GM12873 (cell line): Measurements from ENCODE around the gene SCMH1.

Experiments used
- TF ChIP-seq, protein P1 (sequence below): IDR thresholded peaks from 2 replicates; pipeline ENCODE4 v1.5.1; 2012; ENCODE audit warnings: low read depth, mild to moderate bottlenecking, moderate library complexity, low read length, control low read depth; ENCODE audit not compliant: insufficient read depth; ENCODE audit errors: missing control alignments

The SCMH1 gene

DNA sequence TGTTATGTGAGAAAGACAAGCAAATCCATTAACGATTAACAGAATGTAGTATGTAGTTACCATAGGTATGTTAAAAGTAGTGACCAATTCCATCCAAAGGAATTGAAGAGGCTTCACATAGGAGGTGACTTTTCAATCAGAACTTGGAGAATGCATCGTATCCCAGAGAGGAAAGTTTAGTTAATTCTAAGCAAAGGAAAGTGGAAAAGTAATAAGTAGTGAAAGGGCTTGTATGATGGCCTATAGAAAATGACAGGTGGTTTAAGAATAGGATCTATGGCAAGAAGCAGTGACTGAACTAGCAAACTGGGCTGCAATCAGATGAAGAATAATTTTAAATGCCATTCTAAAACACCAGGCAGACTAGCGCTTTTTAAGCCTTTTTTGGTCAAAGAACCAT is 16.6 kb downstream of the SCMH1 start:
- TF ChIP-seq, protein P1, sequence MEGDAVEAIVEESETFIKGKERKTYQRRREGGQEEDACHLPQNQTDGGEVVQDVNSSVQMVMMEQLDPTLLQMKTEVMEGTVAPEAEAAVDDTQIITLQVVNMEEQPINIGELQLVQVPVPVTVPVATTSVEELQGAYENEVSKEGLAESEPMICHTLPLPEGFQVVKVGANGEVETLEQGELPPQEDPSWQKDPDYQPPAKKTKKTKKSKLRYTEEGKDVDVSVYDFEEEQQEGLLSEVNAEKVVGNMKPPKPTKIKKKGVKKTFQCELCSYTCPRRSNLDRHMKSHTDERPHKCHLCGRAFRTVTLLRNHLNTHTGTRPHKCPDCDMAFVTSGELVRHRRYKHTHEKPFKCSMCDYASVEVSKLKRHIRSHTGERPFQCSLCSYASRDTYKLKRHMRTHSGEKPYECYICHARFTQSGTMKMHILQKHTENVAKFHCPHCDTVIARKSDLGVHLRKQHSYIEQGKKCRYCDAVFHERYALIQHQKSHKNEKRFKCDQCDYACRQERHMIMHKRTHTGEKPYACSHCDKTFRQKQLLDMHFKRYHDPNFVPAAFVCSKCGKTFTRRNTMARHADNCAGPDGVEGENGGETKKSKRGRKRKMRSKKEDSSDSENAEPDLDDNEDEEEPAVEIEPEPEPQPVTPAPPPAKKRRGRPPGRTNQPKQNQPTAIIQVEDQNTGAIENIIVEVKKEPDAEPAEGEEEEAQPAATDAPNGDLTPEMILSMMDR, result no peak

DNA sequence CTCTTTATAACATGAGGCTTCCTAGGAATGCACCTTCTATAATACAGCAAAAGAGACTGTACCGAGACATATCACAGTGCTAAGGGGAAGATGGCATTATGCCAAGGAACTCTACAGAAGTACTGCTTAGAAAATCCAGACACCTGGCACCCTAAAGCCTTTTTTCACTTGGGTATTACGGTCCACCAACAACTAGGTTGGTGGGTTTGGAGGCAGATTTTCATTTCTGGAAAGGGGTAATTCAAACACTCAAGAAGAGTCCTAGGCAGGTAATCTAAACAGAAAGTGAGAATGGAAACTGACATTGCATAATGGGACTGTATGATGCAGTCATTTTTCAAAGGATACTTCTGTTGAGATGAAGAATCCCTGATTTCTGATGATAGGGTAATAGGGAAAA is 19.6 kb downstream of the SCMH1 start:
- TF ChIP-seq, protein P1, result no peak

DNA sequence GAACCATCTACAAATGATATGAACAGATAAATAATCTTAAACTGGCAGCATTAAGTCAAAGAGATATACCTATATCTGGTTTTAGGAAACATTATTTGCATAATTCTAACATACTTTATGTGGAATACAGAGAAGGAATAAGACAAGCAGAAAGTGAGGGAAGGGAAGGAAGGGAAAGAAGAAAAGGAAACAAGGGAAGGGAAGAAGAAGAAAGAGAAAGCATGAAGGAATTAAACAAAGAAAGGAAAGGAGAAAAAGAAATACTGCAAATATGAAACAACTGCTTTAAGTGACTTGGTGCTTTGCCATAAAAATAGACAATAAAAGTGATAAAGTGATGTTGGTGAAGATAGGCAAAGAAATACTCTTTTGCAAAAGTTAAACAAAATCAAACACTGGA is 20.1 kb downstream of the SCMH1 start:
- TF ChIP-seq, protein P1, result no peak

DNA sequence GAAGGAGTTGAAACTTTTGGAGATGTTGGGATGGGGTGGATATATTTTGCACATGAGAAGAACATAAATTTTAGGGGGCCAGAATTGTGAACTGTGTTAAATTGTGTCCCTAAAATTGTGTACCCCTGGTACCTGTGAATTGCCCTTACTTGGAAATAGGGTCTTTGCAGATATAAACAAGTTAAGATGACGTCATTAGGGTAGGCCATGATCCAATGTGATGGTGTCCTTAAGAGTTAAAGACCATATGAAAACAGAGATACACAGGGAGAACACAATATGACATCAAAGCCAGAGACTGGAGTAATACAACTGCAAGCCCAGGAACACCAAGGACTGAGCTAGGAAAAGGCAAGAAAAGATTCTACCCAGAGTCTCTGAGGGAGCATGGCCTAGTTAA is 24.0 kb downstream of the SCMH1 start:
- TF ChIP-seq, protein P1, result no peak

DNA sequence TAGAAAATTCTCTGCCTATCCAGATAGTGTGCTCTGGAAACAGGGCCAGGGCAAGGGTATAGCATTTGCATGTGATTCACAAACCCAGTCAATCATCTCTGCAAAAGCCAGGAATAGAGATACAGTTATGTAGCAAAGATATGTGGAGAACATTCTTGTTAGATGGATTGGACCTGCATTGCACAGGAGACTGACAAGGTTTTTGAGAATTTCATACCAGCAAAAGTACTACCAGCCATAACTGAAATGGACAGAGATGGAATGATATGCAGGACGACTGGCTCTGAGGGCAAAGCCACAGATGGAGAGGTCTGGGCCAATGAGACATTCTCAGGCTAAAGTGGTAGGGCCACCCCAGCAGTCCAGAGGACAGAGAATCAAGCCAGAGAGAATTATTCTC is 24.7 kb downstream of the SCMH1 start:
- TF ChIP-seq, protein P1, result no peak

DNA sequence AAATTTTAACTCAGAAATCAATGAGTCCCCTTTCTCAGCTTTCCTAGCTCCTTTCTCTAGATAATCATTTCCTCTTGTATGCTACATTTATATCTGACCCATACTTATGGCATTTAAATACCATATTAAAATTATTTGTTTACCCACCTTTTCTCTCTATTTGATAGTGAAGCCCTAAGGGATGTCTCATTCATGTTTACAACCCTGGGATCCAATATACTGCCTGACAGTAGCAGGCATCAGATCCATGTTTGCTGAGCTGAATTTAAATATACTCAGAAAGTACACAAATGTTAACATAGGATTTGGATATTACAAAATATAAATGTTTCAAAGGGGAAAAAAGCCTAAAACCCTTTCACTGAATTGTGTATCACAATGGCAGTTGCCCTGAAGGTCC is 26.5 kb downstream of the SCMH1 start:
- TF ChIP-seq, protein P1, result no peak

DNA sequence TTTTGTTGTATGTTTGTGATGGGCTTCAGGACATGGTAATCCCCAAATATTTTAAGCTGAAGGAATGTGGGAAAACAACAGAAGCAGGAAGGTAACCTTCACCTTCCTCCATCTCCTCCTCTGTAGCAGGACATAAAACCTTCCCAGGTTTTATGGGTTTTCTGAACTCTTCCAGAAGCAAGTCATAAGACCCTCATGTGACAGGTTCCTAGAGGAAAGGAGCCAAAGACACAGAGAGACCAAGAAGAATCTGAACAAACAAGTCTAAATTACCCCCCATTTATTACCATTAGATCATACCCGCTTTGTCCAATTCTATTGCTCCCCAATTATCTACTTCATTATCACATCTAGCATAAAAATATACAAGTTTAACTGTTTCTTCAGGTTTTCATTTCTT is 28.8 kb downstream of the SCMH1 start:
- TF ChIP-seq, protein P1, result no peak

DNA sequence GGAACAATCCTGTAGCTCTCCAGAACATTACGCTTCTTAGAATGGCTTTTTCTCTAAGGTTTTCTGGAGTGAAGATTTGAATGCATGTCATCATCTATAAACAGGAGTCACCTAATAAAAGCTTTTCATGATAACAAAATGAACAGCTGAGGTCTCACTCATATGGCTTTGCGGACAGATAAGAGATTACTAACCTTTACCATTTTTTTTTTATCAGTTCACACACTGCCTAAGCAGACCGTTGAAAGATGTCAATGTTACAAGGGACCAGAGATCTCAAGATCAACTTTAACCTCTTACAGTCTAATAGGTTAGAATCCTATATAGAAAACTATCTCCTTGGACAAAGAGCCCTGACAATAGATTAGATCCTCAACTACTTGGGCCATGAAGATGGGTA is 41.4 kb downstream of the SCMH1 start:
- TF ChIP-seq, protein P1, result no peak
